SH-SY5Y (cell line): ENCODE results near the gene MAN1A2.

Experiments used
- GATA2 ChIP-seq: IDR thresholded peaks from 2 replicates; pipeline ENCODE4 v1.6.1; 2011; ENCODE audit warnings: mild to moderate bottlenecking, low read depth, low read length
- GATA3 ChIP-seq: IDR thresholded peaks from 2 replicates; pipeline ENCODE4 v1.6.1; 2011; ENCODE audit warnings: low read depth, mild to moderate bottlenecking, low read length, moderate library complexity

The MAN1A2 gene

GRCh38 chr1:117575586-117576225 is 208.5 kb downstream of the MAN1A2 start:
- TF ChIP-seq GATA2: no peak

- TF ChIP-seq GATA2 (no peak), GATA3 (no peak)
These were observed 209.0 kb downstream of the MAN1A2 start for GRCh38 chr1:117576236-117576635.

- no peak for TF ChIP-seq GATA2
- no peak for TF ChIP-seq GATA3
These were observed 210.1 kb downstream of the MAN1A2 start for GRCh38 chr1:117577191-117577885.

GRCh38 chr1:117578466-117578865 is 211.2 kb downstream of the MAN1A2 start:
- TF ChIP-seq GATA2 (no peak), GATA3 (no peak)
